ENCODE results near the gene OR2M2. TPM values are rescaled to one million over a fixed set of nuclear protein-coding genes. Genes with fewer than 3 reads are reported as not detected.

Gene OR2M2
- total RNA-seq, 1 experiment from 2014 or later: not detected

DNA sequence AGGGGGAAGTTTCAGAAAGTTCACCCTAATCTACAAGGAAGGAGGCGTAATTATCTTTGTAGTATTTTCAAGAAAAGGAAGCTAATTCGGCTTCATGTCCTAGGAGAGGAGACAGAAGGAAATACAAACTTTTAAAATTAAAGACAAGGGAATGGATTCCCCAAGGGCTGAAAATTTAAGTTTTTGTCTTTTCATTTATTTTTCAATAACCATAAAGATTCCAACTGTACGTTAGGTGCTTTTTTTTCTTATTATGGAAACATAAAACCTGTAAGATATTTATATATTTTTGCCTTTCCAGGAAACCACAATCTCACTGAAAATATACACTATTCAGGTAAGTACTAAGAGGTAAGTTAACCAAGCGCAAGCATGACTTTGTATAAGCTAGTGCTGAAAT, 22.3 kb downstream of the OR2M2 start, which contains the start of gene OR2M3:
OR2M3 (plus strand) TSS at position 301 of the 400 bp plus-strand sequence. CDS start 5,803 bp downstream, outside the sequence.
- Histone ChIP-seq H3K36me3 (no peaks in the 10 kb centered on the region), H3K27me3 (no peaks in the 10 kb centered on the region), H3K27ac (no peak within 1 kb of the TSS), H3K4me3 (no peak within 1 kb of the TSS), H3K4me1 (no peaks in the 10 kb centered on the region), H3K9me3 (replicated peaks) (no peaks in the 10 kb centered on the region)
- no peak for DNase-seq

- H3K4me1 ChIP-seq: no peaks in the 10 kb centered on the region
- DNase-seq: no peak
- H3K36me3 ChIP-seq: no peaks in the 10 kb centered on the region
- H3K27me3 ChIP-seq: no peaks in the 10 kb centered on the region
- H3K9me3 ChIP-seq (replicated peaks): no peaks in the 10 kb centered on the region
- no peak overlapping the region for H3K27ac ChIP-seq
- H3K4me3 ChIP-seq: no peak overlapping the region
Measured at GRCh38 chr1:248215880-248216279, 41.3 kb downstream of the OR2M2 start.

DNA sequence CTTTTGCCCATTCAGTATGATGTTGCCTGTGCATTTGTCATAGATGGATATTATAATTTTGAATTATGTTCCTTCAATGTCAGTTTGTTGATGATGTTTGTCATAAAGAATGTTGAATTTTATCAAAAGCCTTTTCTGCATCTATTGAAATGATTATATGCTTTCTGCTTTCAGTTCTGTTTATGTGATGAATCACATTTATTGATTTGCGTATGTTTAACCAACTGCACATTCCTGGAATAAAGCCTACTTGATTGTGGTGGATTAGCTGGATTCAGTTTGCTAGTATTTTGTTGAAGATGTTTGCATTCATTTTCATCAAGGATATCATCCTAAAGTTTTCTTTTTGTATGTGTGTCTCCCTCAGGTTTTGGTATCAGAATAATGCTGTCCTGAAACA, 50.9 kb downstream of the OR2M2 start:
- Histone ChIP-seq H3K27ac (no peak overlapping the region), H3K9me3 (replicated peaks) (no peaks in the 10 kb centered on the region), H3K36me3 (no peaks in the 10 kb centered on the region), H3K27me3 (no peaks in the 10 kb centered on the region), H3K4me1 (no peaks in the 10 kb centered on the region), H3K4me3 (no peak overlapping the region)
- DNase-seq: no peak

- H3K4me3 ChIP-seq: no peak overlapping the region
- no peaks in the 10 kb centered on the region for H3K4me1 ChIP-seq
- H3K36me3 ChIP-seq: no peaks in the 10 kb centered on the region
- no peaks in the 10 kb centered on the region for H3K9me3 ChIP-seq (replicated peaks)
- no peak overlapping the region for H3K27ac ChIP-seq
- no peak for DNase-seq
- H3K27me3 ChIP-seq: no peaks in the 10 kb centered on the region
Measured at GRCh38 chr1:248229360-248229908, 54.8 kb downstream of the OR2M2 start.

Other genes with a start within 250 kb of the OR2M2 start
- not detected in 2 replicates for gene OR2AJ1, start 249.9 kb upstream of the OR2M2 start, total RNA-seq (2014; rRNA removed; shearing (Covaris generic))
- not detected in 2 replicates for gene OR2L8, start 226.0 kb upstream of the OR2M2 start, total RNA-seq (2014; rRNA removed; shearing (Covaris generic))
- gene OR2AK2, start 209.6 kb upstream of the OR2M2 start, total RNA-seq (2014; rRNA removed; shearing (Covaris generic)): not detected in 2 replicates
- gene OR2L5, start 161.2 kb upstream of the OR2M2 start, total RNA-seq (2014; rRNA removed; shearing (Covaris generic)): not detected in 2 replicates
- not detected in 2 replicates for gene OR2L2, start 144.8 kb upstream of the OR2M2 start, total RNA-seq (2014; rRNA removed; shearing (Covaris generic))
- not detected in 2 replicates for gene OR2L3, start 128.0 kb upstream of the OR2M2 start, total RNA-seq (2014; rRNA removed; shearing (Covaris generic))
- not detected in 2 replicates for gene OR2L13, start 79.6 kb upstream of the OR2M2 start, total RNA-seq (2014; rRNA removed; shearing (Covaris generic))
- gene OR2M5, start 29.7 kb upstream of the OR2M2 start, total RNA-seq (2014; rRNA removed; shearing (Covaris generic)): not detected in 2 replicates
- 0.02 TPM in 1 of 2 replicates, not detected in the other for gene OR2M3, start 22.4 kb downstream of the OR2M2 start, total RNA-seq (2014; rRNA removed; shearing (Covaris generic))
- gene OR2M4, start 56.6 kb downstream of the OR2M2 start, total RNA-seq (2014; rRNA removed; shearing (Covaris generic)): 0.26 TPM in 1 of 2 replicates, not detected in the other
- gene OR2T33, start 103.2 kb downstream of the OR2M2 start, total RNA-seq (2014; rRNA removed; shearing (Covaris generic)): not detected in 2 replicates
- gene OR2T12, start 128.6 kb downstream of the OR2M2 start, total RNA-seq (2014; rRNA removed; shearing (Covaris generic)): 0.02 TPM in 1 of 2 replicates, not detected in the other
- gene OR2M7, start 149.7 kb downstream of the OR2M2 start, total RNA-seq (2014; rRNA removed; shearing (Covaris generic)): not detected in 2 replicates
- gene OR14C36, start 174.0 kb downstream of the OR2M2 start, total RNA-seq (2014; rRNA removed; shearing (Covaris generic)): not detected in 2 replicates
- gene OR2T4, start 186.8 kb downstream of the OR2M2 start, total RNA-seq (2014; rRNA removed; shearing (Covaris generic)): not detected in 2 replicates
- gene OR2T6, start 200.9 kb downstream of the OR2M2 start, total RNA-seq (2014; rRNA removed; shearing (Covaris generic)): not detected in 2 replicates
- gene OR2T1, start 228.2 kb downstream of the OR2M2 start, total RNA-seq (2014; rRNA removed; shearing (Covaris generic)): not detected in 2 replicates

All from SJCRH30 (cell line).